NT2/D1 (cell line): ENCODE results near the gene USH2A.

Source experiments
- YY1 ChIP-seq: IDR thresholded peaks from 2 replicates; pipeline ENCODE4 v1.6.1; 2011; ENCODE audit not compliant: insufficient read length, insufficient read depth
- ZNF274 ChIP-seq: IDR thresholded peaks from 2 replicates; pipeline ENCODE4 v1.6.1; 2011; ENCODE audit warnings: mild to moderate bottlenecking, low read depth, low read length

DNA sequence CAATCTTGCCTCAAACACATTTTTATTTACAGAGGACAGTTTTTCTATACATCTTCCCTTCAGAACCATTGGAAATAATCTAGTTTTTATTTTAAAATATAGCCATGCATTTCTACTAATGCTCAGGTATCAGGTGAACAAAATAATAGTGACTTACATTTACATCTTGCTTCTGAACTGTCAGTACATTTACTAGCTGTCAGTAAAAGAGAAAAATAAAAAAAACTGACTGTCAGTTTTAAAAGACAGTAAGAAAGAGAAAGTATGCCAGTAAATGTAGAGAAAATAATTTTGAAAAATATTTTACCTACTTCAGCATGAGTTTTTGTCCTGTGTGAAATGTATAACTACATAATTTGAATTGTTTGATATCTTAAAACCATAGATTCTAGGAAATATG, 33.5 kb downstream of the USH2A start:
- TF ChIP-seq ZNF274 (no peak), YY1 (no peak)
